CD14-positive monocyte (primary cell): Measurements from ENCODE around the gene COMMD10. TPM values are rescaled to one million over a fixed set of nuclear protein-coding genes. Genes with fewer than 3 reads are reported as not detected.

Source experiments
- DNase-seq, 3 donors: peaks; one replicate each; pipeline ENCODE4 v3.0.0-alpha.2; 2011 to 2022
- H2AFZ ChIP-seq: 2 replicates; pipeline ENCODE4 v1.6.0; 2012; ENCODE audit warnings: mild to moderate bottlenecking, low read depth, low read length, inconsistent platforms; ENCODE audit not compliant: insufficient read depth, poor library complexity, severe bottlenecking
- H3K27ac ChIP-seq, 2 donors: 1 replicate in 1 of 2; 2 replicates in 1 of 2; pipeline ENCODE4 v1.5.1; 2012 to 2013; ENCODE audit warnings: low read length in 2 of 2, control low read depth in 1 of 2, inconsistent platforms in 1 of 2, low read depth in 1 of 2, mild to moderate bottlenecking in 1 of 2
- H3K27me3 ChIP-seq, 2 donors: one replicate each; pipeline versions ENCODE4 v1.6.0 to v1.6.1; 2011 to 2013; ENCODE audit warnings: low read length in 2 of 2; ENCODE audit not compliant: control insufficient read depth in 2 of 2, insufficient read depth in 2 of 2
- H3K36me3 ChIP-seq, 2 donors: replicated peaks in 1 of 2; 1 replicate in 1 of 2; 2 replicates in 1 of 2; pipeline versions ENCODE4 v1.5.1 to v1.6.1; 2012 to 2013; ENCODE audit warnings: low read length in 2 of 2, control low read depth in 1 of 2, inconsistent platforms in 1 of 2, mild to moderate bottlenecking in 1 of 2; ENCODE audit not compliant: insufficient read depth in 2 of 2, control insufficient read depth in 1 of 2
- H3K4me1 ChIP-seq, 2 donors: 1 replicate in 1 of 2; 2 replicates in 1 of 2; pipeline versions ENCODE4 v1.5.1 to v1.6.1; 2012 to 2013; ENCODE audit warnings: low read length in 2 of 2, control low read depth in 1 of 2, inconsistent platforms in 1 of 2, mild to moderate bottlenecking in 1 of 2, moderate library complexity in 1 of 2; ENCODE audit not compliant: insufficient read depth in 2 of 2, control insufficient read depth in 1 of 2
- H3K4me2 ChIP-seq: replicated peaks from 2 replicates; pipeline ENCODE3; 2012; ENCODE audit warnings: low read length, moderate library complexity, mild to moderate bottlenecking; ENCODE audit not compliant: poor library complexity, severe bottlenecking; ENCODE audit errors: extremely low read depth
- H3K4me3 ChIP-seq, 3 experiments: fragments of 200-600 bp in 1 of 3; sonication (generic) in 1 of 3; replicated peaks in 1 of 3; 1 replicate in 2 of 3; 2 replicates in 1 of 3; pipeline ENCODE4 v1.5.1; 2011 to 2013; ENCODE audit warnings: low read length in 3 of 3, mild to moderate bottlenecking in 3 of 3, control low read depth in 2 of 3, low read depth in 2 of 3, inconsistent platforms in 1 of 3, moderate library complexity in 1 of 3
- H3K79me2 ChIP-seq: 2 replicates; pipeline ENCODE4 v1.6.0; 2012; ENCODE audit warnings: mild to moderate bottlenecking, control low read depth, inconsistent platforms, low read length, moderate library complexity; ENCODE audit not compliant: insufficient read depth
- H3K9ac ChIP-seq: 2 replicates; pipeline ENCODE4 v1.6.0; 2017; ENCODE audit warnings: low read length, mild to moderate bottlenecking; ENCODE audit not compliant: insufficient read depth, poor library complexity, severe bottlenecking
- H3K9me3 ChIP-seq, 2 donors: replicated peaks in 1 of 2; 1 replicate in 1 of 2; 2 replicates in 1 of 2; pipeline versions ENCODE4 v1.5.1 to v1.6.1; 2012 to 2013; ENCODE audit warnings: low read length in 2 of 2, control low read depth in 1 of 2; ENCODE audit not compliant: control insufficient read depth in 1 of 2, insufficient read depth in 1 of 2
- H4K20me1 ChIP-seq: 2 replicates; pipeline ENCODE4 v1.6.0; 2012; ENCODE audit warnings: mild to moderate bottlenecking, low read length, control low read depth, moderate library complexity; ENCODE audit not compliant: insufficient read depth
- H3K27ac Mint-ChIP-seq, 7 donors: one replicate each; pipeline ENCODE4 v1.8.0; 2020; ENCODE audit warnings: mild to moderate bottlenecking in 7 of 7, mixed read lengths in 7 of 7, moderate library complexity in 6 of 7, inconsistent platforms in 2 of 7
- H3K27me3 Mint-ChIP-seq, 3 donors: one replicate each; pipeline ENCODE4 v1.8.0; 2021 to 2022; ENCODE audit warnings: low read depth in 3 of 3, mild to moderate bottlenecking in 3 of 3, mixed read lengths in 3 of 3, moderate library complexity in 3 of 3, inconsistent platforms in 1 of 3
- H3K36me3 Mint-ChIP-seq, 2 donors: one replicate each; pipeline ENCODE4 v1.8.0; 2020; ENCODE audit warnings: mixed read lengths in 2 of 2, inconsistent platforms in 1 of 2, mild to moderate bottlenecking in 1 of 2
- H3K4me1 Mint-ChIP-seq: one replicate; pipeline ENCODE4 v1.8.0; 2020; ENCODE audit warnings: mild to moderate bottlenecking, mixed read lengths
- H3K4me3 Mint-ChIP-seq, 2 donors: one replicate each; pipeline ENCODE4 v1.8.0; 2020; ENCODE audit warnings: mild to moderate bottlenecking in 2 of 2, mixed read lengths in 2 of 2, moderate library complexity in 1 of 2
- H3K9me3 Mint-ChIP-seq, 7 donors: one replicate each; pipeline ENCODE4 v1.8.0; 2020 to 2022; ENCODE audit warnings: mixed read lengths in 7 of 7, mild to moderate bottlenecking in 6 of 7, moderate library complexity in 6 of 7, inconsistent platforms in 2 of 7
- WGBS: methylation state at CpG from one replicate; pipeline ENCODE4 v1.1.5; 2013; ENCODE audit warnings: missing lambda C conversion rate; ENCODE audit not compliant: insufficient coverage; 5-methylcytosine and 5-hydroxymethylcytosine counted together
- intact Hi-C, 2 donors: fragments of 100-400 bp; cut with micrococcal nuclease; formaldehyde crosslinking; loops; one replicate each; pipeline versions ENCODE4 v1.15.0 to v1.15.1; 2023
- polyA plus RNA-seq, 3 donors: library from polyadenylated mRNA; depleted of rRNA in 1 of 3; unstranded in 2 of 3; stranded (reverse) in 1 of 3; fragments of 300-500 nt in 2 of 3; fragments of >200 nt in 1 of 3; fragmentation: Illumina TruSeq in 2 of 3; gene quantifications; 1 replicate in 2 of 3; 2 replicates in 1 of 3; pipeline ENCODE4 v1.2.3, GENCODE V29; 2012 to 2021
- TF ChIP-seq, protein P1 (sequence below): fragments of 200-600 bp; IDR thresholded peaks from one replicate; pipeline ENCODE4 v1.8.0; 2022; ENCODE audit warnings: antibody characterized with exemption, mild to moderate bottlenecking

Gene COMMD10
- polyA plus RNA-seq, 3 donors, result 16.9 to 86.1 (median 61.2) TPM

DNA sequence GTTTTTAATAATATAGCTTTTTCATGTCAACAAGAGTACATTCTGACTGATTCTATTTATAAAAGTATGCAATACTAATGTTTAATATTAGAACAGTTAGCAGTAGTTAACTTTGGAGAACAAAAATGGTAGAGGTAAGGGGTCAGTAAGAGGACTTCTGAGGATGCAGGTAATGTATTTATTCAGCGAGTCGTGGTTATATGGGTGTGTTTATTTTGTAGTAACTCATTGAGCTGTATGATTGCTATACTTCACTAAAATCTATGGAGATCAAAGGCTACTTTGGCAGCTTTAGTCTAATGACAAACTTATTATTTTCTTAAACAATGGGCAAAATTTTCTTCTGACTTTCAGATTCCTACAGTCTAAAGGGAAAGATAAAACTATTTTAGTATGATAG, 146.5 kb downstream of the COMMD10 start:
- H3K27ac Mint-ChIP-seq, result no peak overlapping the region
- Histone ChIP-seq H3K36me3 (peaks cover 0 to 5% of the 10 kb centered on the region in 2 donors), H3K79me2 (no peaks in the 10 kb centered on the region), H3K4me3 (no peak overlapping the region), H3K9me3 (no peaks in the 10 kb centered on the region), H3K27me3 (no peaks in the 10 kb centered on the region), H3K9ac (no peak overlapping the region), H2AFZ (no peak overlapping the region), H3K4me2 (no peak overlapping the region), H3K4me1 (no peaks in the 10 kb centered on the region), H4K20me1 (no peaks in the 10 kb centered on the region), H3K27ac (no peak overlapping the region)
- no peaks in the 10 kb centered on the region for H3K27me3 Mint-ChIP-seq
- H3K9me3 Mint-ChIP-seq, result peaks cover 0 to 7% (median 3%) of the 10 kb centered on the region in 7 donors
- H3K4me1 Mint-ChIP-seq, result peaks cover 5% of the 10 kb centered on the region
- intact Hi-C loops, result no loop called here
- no peak for DNase-seq
- TF ChIP-seq, protein P1, sequence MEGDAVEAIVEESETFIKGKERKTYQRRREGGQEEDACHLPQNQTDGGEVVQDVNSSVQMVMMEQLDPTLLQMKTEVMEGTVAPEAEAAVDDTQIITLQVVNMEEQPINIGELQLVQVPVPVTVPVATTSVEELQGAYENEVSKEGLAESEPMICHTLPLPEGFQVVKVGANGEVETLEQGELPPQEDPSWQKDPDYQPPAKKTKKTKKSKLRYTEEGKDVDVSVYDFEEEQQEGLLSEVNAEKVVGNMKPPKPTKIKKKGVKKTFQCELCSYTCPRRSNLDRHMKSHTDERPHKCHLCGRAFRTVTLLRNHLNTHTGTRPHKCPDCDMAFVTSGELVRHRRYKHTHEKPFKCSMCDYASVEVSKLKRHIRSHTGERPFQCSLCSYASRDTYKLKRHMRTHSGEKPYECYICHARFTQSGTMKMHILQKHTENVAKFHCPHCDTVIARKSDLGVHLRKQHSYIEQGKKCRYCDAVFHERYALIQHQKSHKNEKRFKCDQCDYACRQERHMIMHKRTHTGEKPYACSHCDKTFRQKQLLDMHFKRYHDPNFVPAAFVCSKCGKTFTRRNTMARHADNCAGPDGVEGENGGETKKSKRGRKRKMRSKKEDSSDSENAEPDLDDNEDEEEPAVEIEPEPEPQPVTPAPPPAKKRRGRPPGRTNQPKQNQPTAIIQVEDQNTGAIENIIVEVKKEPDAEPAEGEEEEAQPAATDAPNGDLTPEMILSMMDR, result no peak
- WGBS, result 100% methylated on average over 1 of the region's 2 CpGs
- peaks cover 12 to 13% of the 10 kb centered on the region in 2 donors for H3K36me3 Mint-ChIP-seq
- no peak overlapping the region for H3K4me3 Mint-ChIP-seq

DNA sequence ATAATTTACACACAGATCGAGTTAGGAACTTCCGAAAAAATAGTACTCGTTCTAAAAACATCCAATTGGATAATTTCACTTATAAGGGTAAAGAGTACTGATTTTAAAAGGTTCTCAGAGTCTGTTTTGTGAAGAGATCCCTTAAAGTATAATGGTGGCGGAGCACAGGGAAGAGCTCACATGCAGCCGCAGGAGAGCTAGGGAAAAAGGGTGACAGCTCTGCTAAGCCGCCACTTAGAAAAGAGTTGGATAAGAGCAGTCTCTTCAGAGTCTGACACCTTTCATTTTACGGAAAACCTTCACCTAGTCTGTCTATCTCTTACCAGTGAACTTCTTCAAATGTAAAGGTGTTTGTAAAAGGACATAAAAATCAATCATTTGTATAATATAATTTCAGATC, 149.9 kb downstream of the COMMD10 start:
- Histone ChIP-seq H2AFZ (no peak overlapping the region), H3K4me3 (no peak overlapping the region), H3K27me3 (no peaks in the 10 kb centered on the region), H3K79me2 (no peaks in the 10 kb centered on the region), H3K9me3 (no peaks in the 10 kb centered on the region), H3K27ac (no peak overlapping the region), H3K36me3 (peaks cover 0 to 5% of the 10 kb centered on the region in 2 donors), H3K9ac (no peak overlapping the region), H3K4me2 (no peak overlapping the region), H3K4me1 (no peaks in the 10 kb centered on the region), H4K20me1 (no peaks in the 10 kb centered on the region)
- peaks cover 0 to 7% (median 4%) of the 10 kb centered on the region in 7 donors for H3K9me3 Mint-ChIP-seq
- no peaks in the 10 kb centered on the region for H3K4me1 Mint-ChIP-seq
- H3K36me3 Mint-ChIP-seq, result peaks cover 10 to 16% of the 10 kb centered on the region in 2 donors
- TF ChIP-seq, protein P1, result no peak
- DNase-seq, result no peak
- 100% methylated on average over 2 of the region's 7 CpGs for WGBS
- no peak overlapping the region for H3K27ac Mint-ChIP-seq
- intact Hi-C loops, result no loop called here
- no peaks in the 10 kb centered on the region for H3K27me3 Mint-ChIP-seq
- no peak overlapping the region for H3K4me3 Mint-ChIP-seq
